PC-9 (cell line): ENCODE results near the gene UBR1.

Source experiments
- EZH2 ChIP-seq: fragments of 200-600 bp; sonication (generic); IDR thresholded peaks from 2 replicates; pipeline ENCODE4 v1.8.0; 2017; ENCODE audit warnings: antibody characterized with exemption, low read depth
- TF ChIP-seq, protein P1 (sequence below): fragments of 200-600 bp; sonication (generic); conservative IDR thresholded peaks from 2 replicates; pipeline ENCODE4 v1.6.1; 2017; ENCODE audit warnings: mixed run types, antibody characterized with exemption, mild to moderate bottlenecking, moderate library complexity

DNA sequence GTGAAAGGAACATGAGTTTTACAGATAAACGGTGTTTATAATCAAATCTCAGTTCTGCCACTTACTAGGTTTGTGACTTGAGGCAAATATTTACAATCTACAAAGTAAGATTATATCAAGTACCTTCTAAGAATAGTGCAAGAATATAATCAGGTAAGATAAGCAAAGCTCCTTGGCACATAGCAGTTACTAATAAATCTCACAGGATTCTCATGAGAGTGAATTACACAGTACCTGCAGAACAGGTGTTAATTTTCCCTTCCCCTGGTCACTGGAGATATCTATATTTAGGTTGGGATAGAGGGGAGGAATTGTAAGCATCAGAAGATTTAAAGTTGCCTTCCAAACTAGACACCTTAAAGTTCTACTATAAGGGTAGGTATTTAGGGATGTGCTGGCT is 53.0 kb downstream of the UBR1 start:
- TF ChIP-seq, protein P1, sequence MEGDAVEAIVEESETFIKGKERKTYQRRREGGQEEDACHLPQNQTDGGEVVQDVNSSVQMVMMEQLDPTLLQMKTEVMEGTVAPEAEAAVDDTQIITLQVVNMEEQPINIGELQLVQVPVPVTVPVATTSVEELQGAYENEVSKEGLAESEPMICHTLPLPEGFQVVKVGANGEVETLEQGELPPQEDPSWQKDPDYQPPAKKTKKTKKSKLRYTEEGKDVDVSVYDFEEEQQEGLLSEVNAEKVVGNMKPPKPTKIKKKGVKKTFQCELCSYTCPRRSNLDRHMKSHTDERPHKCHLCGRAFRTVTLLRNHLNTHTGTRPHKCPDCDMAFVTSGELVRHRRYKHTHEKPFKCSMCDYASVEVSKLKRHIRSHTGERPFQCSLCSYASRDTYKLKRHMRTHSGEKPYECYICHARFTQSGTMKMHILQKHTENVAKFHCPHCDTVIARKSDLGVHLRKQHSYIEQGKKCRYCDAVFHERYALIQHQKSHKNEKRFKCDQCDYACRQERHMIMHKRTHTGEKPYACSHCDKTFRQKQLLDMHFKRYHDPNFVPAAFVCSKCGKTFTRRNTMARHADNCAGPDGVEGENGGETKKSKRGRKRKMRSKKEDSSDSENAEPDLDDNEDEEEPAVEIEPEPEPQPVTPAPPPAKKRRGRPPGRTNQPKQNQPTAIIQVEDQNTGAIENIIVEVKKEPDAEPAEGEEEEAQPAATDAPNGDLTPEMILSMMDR = no peak
- no peak for TF ChIP-seq EZH2
